HG02852 (cell line): Measurements from ENCODE around the gene GOSR2.
"Not testable (repeated sequence)": the region's sequence is repeated elsewhere in the genome, so short reads cannot be mapped to it uniquely, and the experiment has no call there.

Experiments used
- ATAC-seq: cut with Tn5 transposase; IDR thresholded peaks from one replicate; pipeline ENCODE4 v1.9.1; 2021; ENCODE audit warnings: mild to moderate bottlenecking, moderate library complexity; ENCODE audit not compliant: unreplicated experiment

The GOSR2 gene

GRCh38 chr17:46984892-46985291, 61.9 kb downstream of the GOSR2 start:
- no peak for ATAC-seq

GRCh38 chr17:46986366-46986765, 63.4 kb downstream of the GOSR2 start:
- no peak for ATAC-seq

GRCh38 chr17:46987927-46988326, 65.0 kb downstream of the GOSR2 start:
- ATAC-seq, result not testable (repeated sequence)

- ATAC-seq, result no peak
Observed at GRCh38 chr17:46989637-46990431, 66.9 kb downstream of the GOSR2 start.

GRCh38 chr17:46991617-46992016, 68.7 kb downstream of the GOSR2 start:
- no peak for ATAC-seq
